Right lobe of liver (tissue), 4 donors: Measurements from ENCODE around the gene DVL3.

Source experiments
- CTCF ChIP-seq, 4 donors: fragments of 200-600 bp in 3 of 4; fragments of 450-650 bp in 1 of 4; IDR thresholded peaks; one replicate each; pipeline versions ENCODE4 v1.5.1 to v1.8.0; 2016 to 2022; ENCODE audit warnings: antibody characterized with exemption in 4 of 4, mild to moderate bottlenecking in 2 of 4
- POLR2A ChIP-seq: fragments of 450-650 bp; IDR thresholded peaks from one replicate; pipeline ENCODE4 v1.6.1; 2017; ENCODE audit warnings: antibody characterized with exemption, mild to moderate bottlenecking
- donor health status: DM: no; HTN: no; CAD: no.
- donor health status: DM: no; HTN: no; CAD: no.
- donor health status: DM: no; HTN: yes; CAD: no.

GRCh38 chr3:184218814-184219213, 63.6 kb downstream of the DVL3 start:
- no peak for TF ChIP-seq CTCF (IDR thresholded peaks at IDR 0.05)
- no peak for TF ChIP-seq POLR2A
